Stromal cell of bone marrow (primary cell): ENCODE results near the gene ACOT11.
"Not testable (repeated sequence)": the region's sequence is repeated elsewhere in the genome, so short reads cannot be mapped to it uniquely, and the experiment has no call there.

Experiments used
- DNase-seq: peaks from one replicate; pipeline ENCODE4 v3.0.0-alpha.2; 2012; ENCODE audit warnings: low read depth

ACOT11 gene

DNA sequence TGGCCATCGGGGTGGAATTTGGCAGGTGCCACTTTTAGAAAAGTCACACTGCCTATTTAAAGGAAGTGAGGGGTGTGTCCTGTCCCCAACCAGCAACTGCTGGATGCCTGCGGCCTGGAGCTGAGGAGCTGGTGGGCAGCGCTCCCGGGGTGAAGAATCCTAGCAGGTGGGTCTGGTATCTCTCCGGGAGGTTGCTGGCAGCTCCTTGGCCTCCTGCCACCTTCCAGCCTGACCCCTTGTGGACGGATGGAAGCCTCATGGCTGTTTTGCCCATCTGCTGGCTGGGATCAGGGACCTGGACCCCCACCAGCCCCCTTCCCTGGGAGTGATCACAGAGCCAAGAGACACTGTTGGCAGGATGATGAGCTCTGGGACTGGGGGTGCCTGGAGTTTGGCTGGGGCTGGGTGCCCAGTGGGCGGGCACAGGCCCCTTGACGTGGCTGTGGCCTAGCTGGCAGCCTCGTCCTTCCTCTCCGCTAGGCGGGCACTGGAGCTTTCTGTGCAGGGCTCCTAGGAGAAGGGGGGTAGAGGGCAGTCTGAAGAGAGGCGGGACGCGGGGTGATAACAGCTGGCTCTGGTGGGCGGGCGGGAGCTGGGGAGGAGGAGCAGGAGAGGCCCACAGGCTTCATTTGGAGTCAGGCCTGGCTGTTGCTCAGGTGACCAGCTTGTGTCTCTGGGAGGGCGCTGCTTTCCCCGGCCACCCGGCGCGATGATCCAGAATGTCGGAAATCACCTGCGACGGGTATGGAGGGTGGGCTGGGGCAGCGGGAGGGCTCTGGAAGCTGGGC lies at the start of gene ACOT11:
Gene ACOT11, plus strand, starts transcription at position 628 of the 788 bp plus-strand sequence. Its CDS starts 82 bp downstream, at position 710.
- no peak for DNase-seq

DNA sequence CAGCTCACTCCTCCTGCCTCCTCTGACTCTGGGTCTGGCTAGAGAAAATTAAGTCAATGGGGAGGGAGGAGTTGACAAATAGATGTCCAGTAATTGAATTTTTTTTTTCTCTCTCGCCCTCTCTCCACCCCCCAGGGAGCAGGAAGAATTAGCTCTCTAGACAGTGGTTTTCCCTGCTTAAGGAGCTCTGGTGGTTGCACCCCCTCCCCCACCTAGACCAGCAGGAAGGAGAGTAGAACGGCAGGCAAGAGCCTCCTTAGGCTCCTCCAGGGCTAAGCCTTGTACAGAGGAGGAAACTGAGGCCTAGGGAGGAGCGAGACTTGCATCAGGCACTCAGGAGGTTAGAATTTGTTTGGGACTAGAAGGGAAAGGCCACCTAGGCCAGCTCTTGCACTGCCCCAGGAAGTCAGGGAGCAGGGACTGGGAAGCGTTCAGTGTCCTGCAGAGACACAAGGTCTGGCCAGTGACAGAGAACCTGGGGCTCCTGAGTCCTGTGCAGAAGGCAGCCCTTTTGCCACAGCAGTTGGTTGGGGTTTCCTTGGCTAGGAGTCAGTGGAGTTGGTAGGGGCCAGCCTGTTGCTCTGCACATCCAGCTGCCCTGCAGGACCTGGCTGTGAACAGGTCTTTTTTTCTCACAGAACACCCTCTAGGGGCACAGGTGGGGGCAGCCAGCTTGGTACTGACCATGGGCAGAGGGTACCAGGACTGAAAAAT lies 49.5 kb upstream of the ACOT11 start:
- no peak for DNase-seq

DNA sequence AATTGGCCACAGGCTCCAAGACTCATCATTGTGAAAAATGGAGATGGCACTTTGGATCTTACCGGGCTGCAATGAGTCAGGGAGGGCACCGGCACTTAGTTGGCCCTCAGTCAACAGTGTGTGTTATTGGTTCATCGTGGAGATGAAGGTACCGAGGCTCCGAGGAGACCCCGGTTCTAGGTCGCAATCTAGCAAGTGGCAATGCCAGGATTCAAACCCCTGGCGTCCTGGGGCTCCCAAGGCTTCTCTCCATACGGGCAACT lies 49.0 kb upstream of the ACOT11 start:
- DNase-seq, result no peak

DNA sequence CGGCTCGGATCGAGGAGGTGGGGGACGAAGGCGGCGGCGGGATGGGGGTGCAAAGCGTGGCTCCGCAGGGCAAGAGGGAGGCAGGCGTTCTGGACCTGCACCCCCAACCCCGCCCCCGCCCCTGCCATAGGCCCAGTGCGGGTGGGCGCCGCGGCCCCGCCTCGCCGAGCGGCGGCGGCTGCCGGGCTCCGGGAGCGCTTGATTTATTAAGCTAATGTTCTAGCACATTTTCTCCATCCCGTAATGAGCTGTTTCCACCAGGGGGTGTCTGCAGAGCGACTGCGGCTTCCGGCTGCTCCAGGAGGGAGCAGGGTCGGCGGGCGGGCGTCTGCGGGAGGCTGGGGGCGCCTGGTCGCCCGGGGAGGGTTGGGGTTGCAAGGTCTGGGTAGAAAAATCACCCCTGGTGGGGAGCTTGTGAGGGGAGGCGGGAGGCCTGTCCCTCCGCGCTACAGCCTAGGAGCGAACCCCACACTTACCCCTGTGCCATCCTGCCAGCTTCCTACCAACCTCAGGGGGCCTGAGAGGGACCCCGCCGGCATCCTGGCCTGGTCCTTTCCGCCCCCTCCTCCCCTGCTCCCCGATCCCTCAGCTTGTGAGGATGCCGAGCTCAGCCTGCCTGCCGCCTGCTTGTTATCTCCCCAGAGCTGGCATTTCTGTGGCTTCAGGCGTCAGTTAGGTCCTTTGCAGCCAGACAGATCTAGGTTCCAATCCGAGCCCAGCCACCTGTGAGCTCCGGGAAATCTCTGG lies 48.5 kb upstream of the ACOT11 start:
- no peak for DNase-seq

DNA sequence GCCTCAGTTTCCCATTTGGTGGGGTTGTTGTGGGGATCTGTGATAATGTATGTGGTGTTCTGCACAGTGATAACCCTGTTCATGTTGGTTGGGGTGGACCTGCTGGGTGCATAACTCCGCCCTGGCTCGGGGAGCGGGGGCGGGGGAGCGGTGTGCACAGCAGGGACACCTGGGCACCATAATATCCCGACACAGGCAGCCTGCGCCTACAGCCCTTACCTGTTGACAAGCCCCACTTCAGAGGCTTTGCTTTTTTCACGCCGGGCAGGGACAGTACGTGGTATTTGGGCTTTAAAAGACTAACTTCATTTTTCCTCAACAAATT lies 48.0 kb upstream of the ACOT11 start:
- no peak for DNase-seq

DNA sequence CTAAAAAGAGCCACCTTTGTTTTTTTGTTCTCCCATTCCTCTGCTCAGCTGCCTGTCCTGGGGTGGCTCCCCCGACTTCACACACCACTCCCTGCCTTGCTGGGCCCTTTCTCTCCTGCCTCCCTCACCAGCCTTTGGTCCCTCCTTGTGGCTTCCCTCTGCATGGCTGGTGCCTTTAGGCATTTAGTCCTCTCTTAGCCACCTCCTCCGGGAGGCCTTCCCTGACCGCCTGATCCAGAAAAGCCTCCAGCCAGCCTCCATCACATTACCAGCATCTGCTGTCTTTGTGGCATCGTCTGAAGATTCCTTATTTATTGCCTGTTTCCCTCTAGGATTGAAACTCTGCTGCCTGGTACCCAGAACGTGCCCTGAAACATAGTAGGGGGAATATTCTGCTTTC lies 46.2 kb upstream of the ACOT11 start:
- no peak for DNase-seq

DNA sequence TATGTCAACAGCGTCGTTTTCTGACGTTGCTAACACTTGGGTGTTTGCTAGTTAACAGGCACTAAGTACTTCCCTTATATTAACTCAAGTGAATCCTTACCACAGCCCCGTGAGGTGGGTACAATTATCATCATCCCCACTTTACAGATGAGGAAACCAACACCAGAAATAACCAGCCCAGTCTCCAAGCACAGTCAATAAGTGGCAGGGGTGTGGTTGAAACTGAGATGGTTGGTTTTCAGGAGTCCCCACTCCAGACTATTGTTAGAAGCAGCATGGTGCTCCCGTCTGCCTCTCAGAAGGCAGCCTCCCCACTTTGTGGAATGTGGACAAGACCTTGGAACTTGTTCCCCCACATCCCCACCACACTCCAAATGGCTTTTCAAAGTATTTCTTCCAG lies 45.7 kb upstream of the ACOT11 start:
- DNase-seq, result no peak

DNA sequence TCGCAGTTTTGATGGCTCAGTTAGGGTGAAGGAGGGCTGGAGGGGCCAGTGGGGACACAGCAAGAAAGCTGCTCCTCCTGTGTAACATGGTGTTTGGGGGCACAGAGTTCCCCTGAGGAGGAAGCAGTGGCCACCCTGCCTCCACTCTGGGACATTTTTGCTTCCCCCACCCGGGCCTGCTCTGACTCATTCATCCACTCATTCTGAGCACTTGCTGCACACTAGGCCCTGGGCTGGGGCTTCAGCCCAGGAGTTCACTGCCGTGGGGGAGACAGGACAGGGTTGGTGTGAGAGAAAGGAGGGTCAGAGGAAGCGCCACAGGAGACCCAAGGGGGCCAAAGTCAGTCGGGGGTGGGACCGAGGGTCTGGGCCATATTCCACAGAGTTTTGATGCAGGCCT lies 41.4 kb upstream of the ACOT11 start:
- DNase-seq, result no peak

DNA sequence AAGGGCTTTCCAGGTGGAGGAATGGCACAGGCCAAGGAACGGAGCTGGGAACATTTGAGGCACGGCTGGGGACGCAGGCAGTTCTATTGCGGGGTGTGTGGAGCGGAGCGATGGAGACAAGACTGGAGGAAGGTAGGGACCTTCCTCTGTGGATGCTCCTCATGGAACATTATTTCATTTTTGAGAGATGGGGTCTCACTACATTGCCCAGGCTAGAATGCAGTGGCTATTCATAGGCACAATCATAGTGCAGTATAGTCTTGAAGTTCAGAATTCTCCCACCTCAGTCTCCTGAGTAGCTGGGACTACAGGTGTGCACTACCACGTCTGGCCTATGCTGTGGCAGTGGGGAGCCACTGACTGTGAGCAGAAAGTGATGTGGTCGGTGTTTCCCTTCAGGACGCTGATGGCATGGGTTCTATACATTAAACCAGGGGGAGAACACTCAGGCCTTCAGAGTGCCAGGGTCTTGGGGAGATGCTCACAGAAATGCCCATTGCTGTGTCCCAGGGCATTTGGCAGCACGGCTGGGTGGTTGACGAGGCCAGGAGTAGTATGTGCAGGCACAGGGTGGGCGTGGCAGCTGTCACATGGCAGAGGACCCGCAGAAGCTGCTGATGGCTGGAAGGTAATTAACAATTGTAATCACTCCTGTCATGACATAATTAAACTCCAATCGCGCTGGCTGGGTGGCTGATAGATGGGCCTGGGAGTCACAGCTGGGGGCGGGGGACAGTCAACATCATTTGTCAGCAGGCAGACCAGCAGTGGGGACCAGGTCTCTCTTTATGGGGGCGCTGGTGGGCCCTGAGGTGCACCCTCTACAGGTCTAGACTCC lies 40.8 kb upstream of the ACOT11 start:
- no peak for DNase-seq

DNA sequence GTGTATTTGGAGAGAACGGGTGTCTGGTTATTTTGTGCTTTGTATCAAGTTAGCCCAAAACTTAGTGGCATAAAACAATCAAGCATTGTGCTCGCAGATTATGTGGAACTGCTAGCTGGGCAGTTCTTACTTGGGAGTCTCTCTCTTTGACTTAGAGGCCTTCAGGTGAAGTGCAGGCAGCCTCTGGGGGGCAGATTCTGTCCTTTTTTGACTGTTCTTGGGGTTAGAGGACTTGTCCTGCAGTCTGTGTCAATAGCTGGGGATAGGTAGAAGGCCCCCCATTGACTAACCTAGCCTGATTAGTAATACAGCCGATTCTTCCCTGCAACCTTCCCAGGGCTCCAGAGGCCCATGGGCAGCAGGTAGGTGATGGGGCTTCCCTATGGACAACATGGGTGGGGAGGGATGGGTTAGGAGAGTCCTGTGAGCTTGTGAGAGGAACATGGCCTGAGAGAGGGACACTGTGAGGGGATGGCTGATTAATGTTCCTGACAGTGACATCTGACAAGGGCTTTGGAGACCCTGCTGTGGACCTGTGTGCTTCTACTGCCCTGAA lies 37.2 kb upstream of the ACOT11 start:
- no peak for DNase-seq

DNA sequence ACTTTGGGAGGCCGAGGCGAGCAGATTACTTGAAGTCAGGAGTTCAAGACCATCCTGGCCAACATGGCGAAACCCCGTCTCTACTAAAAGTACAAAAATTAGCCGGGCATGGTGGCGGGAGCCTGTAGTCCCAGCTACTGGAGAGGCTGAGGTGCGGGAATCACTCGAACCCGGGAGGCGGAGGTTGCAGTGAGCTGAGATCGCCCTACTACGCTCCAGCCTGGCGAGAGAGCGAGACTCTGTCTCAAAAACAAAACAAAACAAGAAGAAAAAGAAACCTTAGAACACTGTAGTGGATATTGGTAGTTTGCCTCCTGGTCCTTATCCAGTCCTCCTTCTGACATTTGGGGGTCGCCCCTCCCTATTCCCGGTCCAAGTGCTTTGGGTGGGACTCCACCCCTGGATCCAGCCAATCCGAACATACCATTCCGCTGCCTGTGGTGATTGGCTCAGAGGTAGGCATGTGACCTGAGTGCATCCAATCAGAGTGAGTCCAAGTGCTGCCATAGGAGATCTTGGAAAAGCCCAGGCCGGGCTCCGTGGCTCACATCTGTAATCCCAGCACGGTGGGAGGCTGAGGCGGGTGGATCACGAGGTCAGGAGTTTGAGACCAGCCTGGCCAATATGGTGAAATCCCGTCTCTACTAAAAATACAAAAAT lies 34.0 kb upstream of the ACOT11 start:
- not testable (repeated sequence) for DNase-seq

DNA sequence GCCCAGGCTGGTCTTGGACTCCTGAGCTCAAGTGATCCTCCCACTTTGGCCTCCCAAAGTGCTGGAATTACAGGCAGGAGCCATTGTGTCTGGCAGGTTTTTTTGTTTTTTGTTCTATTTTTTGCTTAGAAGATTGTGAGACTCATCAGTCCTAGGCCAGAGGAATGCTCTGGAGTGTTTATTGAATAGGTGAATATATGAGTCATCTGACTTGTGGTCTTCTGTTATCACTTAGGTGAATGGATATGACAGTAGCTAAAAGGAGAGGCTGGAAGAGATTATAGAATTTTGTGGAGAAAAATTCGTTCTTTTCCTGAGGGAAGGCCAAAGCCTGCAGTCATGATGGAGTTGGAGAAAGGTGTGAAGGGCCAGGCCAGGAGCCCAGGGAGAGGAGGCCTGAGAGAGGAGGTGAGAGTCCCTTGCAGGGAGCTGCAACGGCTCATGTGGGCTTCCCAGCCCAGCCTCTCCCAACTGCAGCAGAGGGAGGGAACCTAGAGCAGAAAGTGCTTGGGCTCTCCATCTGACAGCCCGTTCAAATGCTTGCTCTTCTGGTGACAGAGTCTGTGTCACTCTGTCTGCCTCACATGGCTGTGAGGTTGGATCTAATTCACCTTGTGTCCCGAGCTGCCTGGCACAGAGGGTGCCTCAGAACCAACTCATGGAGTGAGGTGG lies 31.6 kb upstream of the ACOT11 start:
- no peak for DNase-seq

DNA sequence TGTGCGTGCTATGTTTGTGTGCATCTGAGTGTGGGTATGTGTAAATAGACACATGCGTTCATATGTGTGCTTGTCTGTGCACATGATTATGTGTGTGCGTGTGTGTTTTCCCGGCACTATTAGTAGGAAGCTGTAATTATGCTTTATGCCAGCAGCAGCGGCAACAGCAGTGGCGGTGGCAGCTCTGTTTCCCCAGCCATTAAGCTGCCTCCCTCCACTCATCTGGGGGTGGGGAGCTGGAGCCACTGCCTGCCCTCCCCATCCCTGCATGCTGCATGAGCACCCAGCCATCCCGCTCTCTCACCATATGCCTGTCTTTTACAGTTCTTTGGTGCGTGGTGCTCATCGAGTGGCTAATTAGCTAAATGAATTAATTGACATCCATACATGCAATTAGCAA lies 30.5 kb upstream of the ACOT11 start:
- DNase-seq, result no peak

DNA sequence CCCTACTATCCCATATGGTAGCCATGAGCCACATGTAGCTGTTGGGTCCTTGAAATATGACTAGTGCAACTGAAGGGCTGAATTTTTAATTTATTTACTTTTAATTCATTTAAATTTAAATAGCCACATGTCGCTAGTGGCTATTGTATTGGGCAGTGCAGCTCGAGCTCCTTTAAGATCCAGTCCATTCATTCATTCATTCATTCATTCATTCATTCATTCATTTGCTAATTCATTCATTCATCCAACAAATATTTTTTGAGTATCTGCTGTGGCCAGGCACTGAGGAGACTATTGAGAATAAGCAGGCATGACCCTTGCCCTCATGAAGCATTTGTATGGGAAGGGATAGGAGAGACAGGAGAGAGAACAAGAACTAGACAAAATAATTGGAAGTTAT lies 29.5 kb upstream of the ACOT11 start:
- DNase-seq, result no peak

DNA sequence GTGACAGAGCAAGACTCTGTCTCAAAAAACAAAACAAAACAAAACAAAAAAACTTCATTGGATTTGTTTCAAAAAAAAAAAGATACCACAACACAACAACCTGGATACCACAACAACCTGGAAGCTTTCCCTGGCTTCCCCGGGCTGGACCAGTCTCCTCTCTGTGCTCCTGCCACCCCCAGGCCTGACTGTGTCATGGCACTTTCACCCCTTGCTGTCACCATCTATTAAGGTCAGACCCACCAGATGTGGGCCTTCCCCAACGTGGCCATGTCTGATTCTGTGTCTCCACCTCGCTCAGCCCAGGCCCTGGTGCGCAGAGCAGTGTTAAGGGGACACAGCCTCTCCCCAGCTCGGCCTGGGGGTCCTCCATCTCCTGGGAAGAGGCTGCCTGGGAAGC lies 28.3 kb upstream of the ACOT11 start:
- no peak for DNase-seq

DNA sequence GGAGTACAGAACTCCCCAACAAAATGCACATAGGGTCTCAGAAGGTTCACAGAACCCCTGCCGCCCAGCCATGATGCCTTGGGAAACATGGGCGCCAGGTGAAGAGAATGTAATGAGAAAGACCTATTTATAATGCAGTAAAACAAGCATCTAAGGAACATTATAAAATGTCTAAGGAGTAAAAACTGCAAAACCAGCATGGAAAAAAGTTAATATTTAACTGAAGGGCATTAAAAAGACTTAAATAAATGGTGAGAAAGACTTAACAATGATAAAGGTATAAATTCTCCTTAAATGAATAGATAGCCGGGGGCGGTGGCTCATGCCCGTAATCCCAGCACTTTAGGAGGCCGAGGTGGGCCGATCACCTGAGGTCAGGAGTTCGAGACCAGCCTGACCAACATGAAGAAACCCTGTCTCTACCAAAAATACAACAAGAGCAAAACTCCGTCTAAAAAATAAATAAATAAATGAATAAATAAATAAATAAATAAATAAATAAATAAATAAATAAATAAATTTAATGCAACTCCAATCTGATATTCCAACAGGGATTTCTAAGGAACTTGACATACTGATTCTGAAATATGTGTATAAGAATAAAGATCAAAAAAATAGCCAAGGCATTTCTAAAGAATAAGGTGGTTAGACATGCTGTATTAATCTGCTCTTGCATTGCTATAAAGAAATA lies 27.3 kb upstream of the ACOT11 start:
- DNase-seq, result no peak

DNA sequence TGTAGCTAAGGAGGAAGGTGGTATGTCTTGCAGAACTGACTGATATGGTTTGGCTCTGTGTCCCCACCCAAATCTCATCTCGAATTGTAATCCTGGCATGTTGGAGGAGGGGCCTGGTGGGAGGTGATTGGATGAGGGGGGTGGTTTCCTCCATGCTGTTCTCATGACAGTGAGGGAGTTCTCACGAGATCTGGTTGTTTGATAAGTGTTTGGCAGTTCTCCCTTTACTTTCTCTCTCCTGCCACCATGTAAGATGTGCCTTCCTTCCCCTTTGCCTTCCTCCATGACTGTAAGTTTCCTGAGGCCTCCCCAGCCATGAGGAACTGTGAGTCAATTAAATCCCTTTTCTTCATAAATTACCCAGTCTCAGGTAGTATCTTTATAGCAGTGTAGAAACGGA lies 21.5 kb upstream of the ACOT11 start:
- DNase-seq, result not testable (repeated sequence)

DNA sequence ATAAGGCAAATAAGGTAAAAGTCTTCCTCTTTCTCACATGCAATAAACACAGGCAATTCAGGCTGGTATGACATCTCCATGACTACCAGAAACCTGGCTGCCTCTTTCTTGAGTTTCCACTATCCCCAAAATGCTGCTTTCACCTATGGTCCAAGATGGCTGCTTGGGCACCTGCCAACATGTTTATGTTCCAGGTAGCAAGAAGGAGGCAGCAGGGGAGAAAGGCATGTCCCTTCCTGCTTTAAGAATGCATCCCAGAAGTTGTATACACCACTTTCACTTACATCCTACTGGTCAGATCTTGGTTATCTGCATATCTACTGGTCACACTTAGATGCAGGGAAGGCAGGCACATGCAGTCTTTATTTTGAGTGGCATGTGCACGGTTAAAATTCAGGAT lies 19.4 kb upstream of the ACOT11 start:
- DNase-seq, result no peak

DNA sequence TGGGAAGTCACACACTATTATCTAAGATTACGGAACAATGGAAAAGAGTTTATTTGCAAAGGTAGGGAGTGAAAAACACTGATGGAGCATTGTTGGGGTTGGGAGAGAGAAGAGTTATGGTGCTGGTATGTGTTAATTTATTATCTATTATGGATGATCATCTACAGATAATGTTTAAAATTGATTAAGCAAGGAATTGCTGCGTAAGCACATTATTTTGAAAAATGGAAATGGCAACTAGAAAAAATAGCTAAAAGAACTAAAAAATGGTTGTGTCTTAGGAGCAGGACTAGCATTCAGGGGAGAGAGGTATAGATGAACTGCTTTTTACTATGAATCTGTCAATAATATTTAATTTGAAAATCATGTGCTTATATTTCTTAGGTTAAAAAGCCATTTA lies 16.0 kb upstream of the ACOT11 start:
- DNase-seq, result no peak

DNA sequence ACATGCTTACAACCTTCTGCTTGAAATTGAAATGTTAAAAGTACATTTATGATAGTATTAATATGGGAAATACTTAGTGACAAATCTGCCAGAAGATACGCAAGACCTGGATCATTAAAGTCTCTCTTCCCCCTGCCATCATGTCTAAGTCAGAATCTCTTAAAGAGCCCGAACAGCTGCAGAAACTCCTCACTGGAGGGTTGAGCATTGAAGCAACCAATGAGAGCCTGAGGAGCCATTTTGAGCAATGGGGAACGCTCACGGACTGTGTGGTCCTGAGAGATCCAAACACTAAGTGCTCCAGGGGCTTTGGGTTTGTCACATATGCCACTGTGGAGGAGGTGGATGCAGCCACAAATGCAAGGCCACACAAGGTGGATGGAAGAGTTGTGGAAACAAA lies 11.4 kb upstream of the ACOT11 start:
- DNase-seq, result not testable (repeated sequence)
